Measurements from ENCODE around the gene SIRT2. TPM values are rescaled to one million over a fixed set of nuclear protein-coding genes. Genes with fewer than 3 reads are reported as not detected.

Gene SIRT2
- polyA plus RNA-seq, 1 donor (not counting 4 experiments of a cell fraction or from before 2014, with no cell fraction given), result 46.6 TPM

DNA sequence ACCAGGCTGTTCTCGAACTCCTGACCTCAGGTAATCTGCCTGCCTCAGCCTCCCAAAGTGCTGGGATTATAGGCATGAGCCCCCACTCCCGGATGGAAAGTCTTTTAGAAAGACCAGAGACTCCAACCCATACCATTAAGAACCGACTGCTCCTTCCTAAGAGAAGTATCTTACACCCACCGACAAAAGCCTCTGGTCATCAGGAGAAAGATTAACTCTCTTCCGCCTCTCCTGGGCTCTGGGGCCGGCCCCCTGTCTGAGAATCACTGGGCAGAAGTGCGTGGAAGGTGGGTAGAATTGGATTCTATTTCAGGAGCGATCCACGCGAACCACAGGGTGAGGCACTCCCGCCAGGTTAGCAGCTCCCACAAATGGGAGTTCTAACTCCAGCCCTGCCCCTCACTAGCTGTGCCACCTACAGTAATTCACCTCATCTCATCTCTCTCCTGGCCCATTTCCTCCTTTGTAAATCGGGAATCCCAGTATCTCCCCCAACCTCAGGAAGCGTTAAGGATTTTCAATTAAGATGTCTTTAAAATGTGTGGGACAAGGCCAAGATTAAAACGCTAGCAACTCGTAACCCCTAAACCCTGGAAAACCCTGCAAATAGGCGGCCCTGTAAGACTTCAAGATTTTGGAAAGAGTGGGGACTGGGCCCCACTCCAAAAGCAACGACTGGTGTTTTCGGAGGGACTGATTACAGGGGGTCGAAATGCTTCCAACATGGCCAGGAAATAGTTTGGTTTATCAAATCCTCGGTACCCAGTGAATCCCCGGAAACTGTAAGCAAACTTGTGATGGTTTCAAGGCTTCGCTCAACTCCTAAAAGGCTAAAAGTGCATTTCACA lies 50.9 kb downstream of the SIRT2 start:
- FAIRE-seq, result no peak
- H4K20me1 ChIP-seq (ENCODE audit: control insufficient read depth, extremely low read depth, insufficient read depth, low read length), result peaks cover 18% of the 10 kb centered on the region

DNA sequence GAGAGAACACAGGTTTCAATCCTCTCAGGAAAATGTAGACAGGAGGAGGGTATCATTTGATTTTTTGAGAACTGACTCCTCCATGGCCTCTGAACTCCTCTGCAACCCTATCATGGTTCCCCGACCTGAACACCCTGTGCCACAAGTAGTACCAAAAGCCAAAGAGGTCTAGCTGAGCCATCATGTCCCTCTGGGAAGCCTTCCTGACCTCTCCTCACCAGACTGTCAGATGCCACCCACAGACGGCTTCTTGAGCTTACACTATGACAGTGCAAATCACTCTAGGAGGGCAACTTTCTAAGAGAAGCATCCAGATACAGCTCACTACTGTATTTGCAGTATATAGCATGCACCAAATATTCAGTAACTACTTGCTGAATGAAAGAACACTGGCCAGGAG lies 53.3 kb downstream of the SIRT2 start:
- dilution Hi-C loops (cut with MboI; ENCODE audit: extremely low pct_ligation_motif_present, low sequenced_read_pairs), result no loop called here
- TF ChIP-seq, protein P1, sequence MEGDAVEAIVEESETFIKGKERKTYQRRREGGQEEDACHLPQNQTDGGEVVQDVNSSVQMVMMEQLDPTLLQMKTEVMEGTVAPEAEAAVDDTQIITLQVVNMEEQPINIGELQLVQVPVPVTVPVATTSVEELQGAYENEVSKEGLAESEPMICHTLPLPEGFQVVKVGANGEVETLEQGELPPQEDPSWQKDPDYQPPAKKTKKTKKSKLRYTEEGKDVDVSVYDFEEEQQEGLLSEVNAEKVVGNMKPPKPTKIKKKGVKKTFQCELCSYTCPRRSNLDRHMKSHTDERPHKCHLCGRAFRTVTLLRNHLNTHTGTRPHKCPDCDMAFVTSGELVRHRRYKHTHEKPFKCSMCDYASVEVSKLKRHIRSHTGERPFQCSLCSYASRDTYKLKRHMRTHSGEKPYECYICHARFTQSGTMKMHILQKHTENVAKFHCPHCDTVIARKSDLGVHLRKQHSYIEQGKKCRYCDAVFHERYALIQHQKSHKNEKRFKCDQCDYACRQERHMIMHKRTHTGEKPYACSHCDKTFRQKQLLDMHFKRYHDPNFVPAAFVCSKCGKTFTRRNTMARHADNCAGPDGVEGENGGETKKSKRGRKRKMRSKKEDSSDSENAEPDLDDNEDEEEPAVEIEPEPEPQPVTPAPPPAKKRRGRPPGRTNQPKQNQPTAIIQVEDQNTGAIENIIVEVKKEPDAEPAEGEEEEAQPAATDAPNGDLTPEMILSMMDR (optimal IDR thresholded peaks at IDR 0.05 in 1 of 3, IDR thresholded peaks at IDR 0.05 in 1 of 3, conservative IDR thresholded peaks at IDR 0.05 in 1 of 3; ENCODE audit: extremely low read depth in 1 of 3, insufficient read depth in 2 of 3, low read length in 3 of 3), result no peak
- no peak for TF ChIP-seq EZH2 (IDR thresholded peaks at IDR 0.05; ENCODE audit: low read length)
- no peak overlapping the region for H3K9ac ChIP-seq (ENCODE audit: control insufficient read depth, extremely low read depth, insufficient read depth, low read length)
- H2AFZ ChIP-seq (ENCODE audit: control insufficient read depth, low read length), result no peak overlapping the region
- H3K27ac ChIP-seq (ENCODE audit: control insufficient read depth, insufficient read depth, low read length), result no peak overlapping the region
- peaks cover 25% of the 10 kb centered on the region for H4K20me1 ChIP-seq (ENCODE audit: control insufficient read depth, extremely low read depth, insufficient read depth, low read length)
- FAIRE-seq, result no peak
- H3K4me2 ChIP-seq (ENCODE audit: control insufficient read depth, extremely low read depth, insufficient read depth, low read depth, low read length), result no peak overlapping the region
- no peak overlapping the region for H3K4me3 ChIP-seq (ENCODE audit: control insufficient read depth in 2 of 3, extremely low read depth in 1 of 3, insufficient read depth in 2 of 3, low read depth in 1 of 3, low read length in 3 of 3)
- no peak for DNase-seq (ENCODE audit: low read depth, low spot score)
- H3K36me3 ChIP-seq (ENCODE audit: control insufficient read depth in 2 of 2, extremely low read depth in 1 of 2, insufficient read depth in 2 of 2, low read length in 2 of 2), result peaks cover 51 to 65% of the 10 kb centered on the region in 2 experiments
- peaks cover 77% of the 10 kb centered on the region for H3K79me2 ChIP-seq (ENCODE audit: control insufficient read depth, insufficient read depth, low read length)
- no peaks in the 10 kb centered on the region for H3K27me3 ChIP-seq (ENCODE audit: control insufficient read depth, extremely low read depth, insufficient read depth, low read length)
- H3K4me1 ChIP-seq (ENCODE audit: control insufficient read depth, extremely low read depth, insufficient read depth, low read length), result peaks cover 27% of the 10 kb centered on the region
- peaks cover 2% of the 10 kb centered on the region for H3K9me1 ChIP-seq (ENCODE audit: control insufficient read depth, extremely low read depth, insufficient read depth, low read length)
- H3K9me3 ChIP-seq (ENCODE audit: control insufficient read depth, low read depth, low read length), result no peaks in the 10 kb centered on the region

More for the DNA sequence above, 50.9 kb downstream of the SIRT2 start:
- Histone ChIP-seq H3K4me1 (ENCODE audit: control insufficient read depth, extremely low read depth, insufficient read depth, low read length) (peaks cover 36% of the 10 kb centered on the region), H3K9ac (ENCODE audit: control insufficient read depth, extremely low read depth, insufficient read depth, low read length) (peak overlapping the region; percentile 98), H3K9me1 (ENCODE audit: control insufficient read depth, extremely low read depth, insufficient read depth, low read length) (peaks cover 2% of the 10 kb centered on the region), H3K4me3 (ENCODE audit: control insufficient read depth in 2 of 3, extremely low read depth in 1 of 3, insufficient read depth in 2 of 3, low read depth in 1 of 3, low read length in 3 of 3) (peak overlapping the region; percentile 57 to 100 (median 84)), H3K27ac (ENCODE audit: control insufficient read depth, insufficient read depth, low read length) (peak overlapping the region; percentile 99), H3K79me2 (ENCODE audit: control insufficient read depth, insufficient read depth, low read length) (peaks cover 54% of the 10 kb centered on the region), H3K4me2 (ENCODE audit: control insufficient read depth, extremely low read depth, insufficient read depth, low read depth, low read length) (peak overlapping the region; percentile 100), H3K36me3 (ENCODE audit: control insufficient read depth in 2 of 2, extremely low read depth in 1 of 2, insufficient read depth in 2 of 2, low read length in 2 of 2) (peaks cover 35 to 42% of the 10 kb centered on the region in 2 experiments), H2AFZ (ENCODE audit: control insufficient read depth, low read length) (no peak overlapping the region), H3K9me3 (ENCODE audit: control insufficient read depth, low read depth, low read length) (no peaks in the 10 kb centered on the region), H3K27me3 (ENCODE audit: control insufficient read depth, extremely low read depth, insufficient read depth, low read length) (no peaks in the 10 kb centered on the region)
- dilution Hi-C loops (cut with MboI; ENCODE audit: extremely low pct_ligation_motif_present, low sequenced_read_pairs), result no loop called here
- no peak for DNase-seq (ENCODE audit: low read depth, low spot score)
- TF ChIP-seq, protein P1 (optimal IDR thresholded peaks at IDR 0.05 in 1 of 3, IDR thresholded peaks at IDR 0.05 in 1 of 3, conservative IDR thresholded peaks at IDR 0.05 in 1 of 3; ENCODE audit: extremely low read depth in 1 of 3, insufficient read depth in 2 of 3, low read length in 3 of 3), result no peak
- no peak for TF ChIP-seq EZH2 (IDR thresholded peaks at IDR 0.05; ENCODE audit: low read length)
